ENCODE measurements around the gene SOWAHC. TPM values are rescaled to one million over a fixed set of nuclear protein-coding genes. Genes with fewer than 3 reads are reported as not detected.

SOWAHC gene
- total and polyA plus RNA-seq, 2 of the 13 experiments (the other 11 are each of a cell fraction or from before 2014, with no cell fraction given) = 21.2 to 22.5 TPM

- TF ChIP-seq TARDBP (CRISPR knock-in tag; IDR thresholded peaks at IDR 0.05) = peak; percentile 82
- no peak for TF ChIP-seq FOSL1 (CRISPR knock-in tag; IDR thresholded peaks at IDR 0.05; ENCODE audit: borderline replicate concordance)
- no peak for TF ChIP-seq MAFG (CRISPR knock-in tag; IDR thresholded peaks at IDR 0.05)
- TF ChIP-seq ISL2 (CRISPR knock-in tag; IDR thresholded peaks at IDR 0.05) = peak; percentile 49; the same call in 1 of the 2 replicates
- no peak for TF ChIP-seq ZNF720 (CRISPR knock-in tag; IDR thresholded peaks at IDR 0.05)
- TF ChIP-seq ELF1 (CRISPR knock-in tag; IDR thresholded peaks at IDR 0.05) = peak; percentile 78
- no peak for TF ChIP-seq SMAD9 (CRISPR knock-in tag; IDR thresholded peaks at IDR 0.05)
- TF ChIP-seq MATR3 (CRISPR knock-in tag; IDR thresholded peaks at IDR 0.05) = no peak
- TF ChIP-seq GABPB1 (CRISPR knock-in tag; IDR thresholded peaks at IDR 0.05) = peak; percentile 58; the same call in 1 of the 2 replicates
- TF ChIP-seq MIXL1 (CRISPR knock-in tag; IDR thresholded peaks at IDR 0.05) = peak; percentile 68
- TF ChIP-seq ZNF30 (CRISPR knock-in tag; IDR thresholded peaks at IDR 0.05) = no peak
- peak; percentile 59; the same call in 1 of the 2 replicates for TF ChIP-seq MAF1 (CRISPR knock-in tag; IDR thresholded peaks at IDR 0.05; ENCODE audit: borderline replicate concordance)
- peak; percentile 96 for TF ChIP-seq IKZF5 (CRISPR knock-in tag; IDR thresholded peaks at IDR 0.05)
- TF ChIP-seq CEBPG (CRISPR knock-in tag; IDR thresholded peaks at IDR 0.05) = peak; percentile 98
- TF ChIP-seq, protein P1, sequence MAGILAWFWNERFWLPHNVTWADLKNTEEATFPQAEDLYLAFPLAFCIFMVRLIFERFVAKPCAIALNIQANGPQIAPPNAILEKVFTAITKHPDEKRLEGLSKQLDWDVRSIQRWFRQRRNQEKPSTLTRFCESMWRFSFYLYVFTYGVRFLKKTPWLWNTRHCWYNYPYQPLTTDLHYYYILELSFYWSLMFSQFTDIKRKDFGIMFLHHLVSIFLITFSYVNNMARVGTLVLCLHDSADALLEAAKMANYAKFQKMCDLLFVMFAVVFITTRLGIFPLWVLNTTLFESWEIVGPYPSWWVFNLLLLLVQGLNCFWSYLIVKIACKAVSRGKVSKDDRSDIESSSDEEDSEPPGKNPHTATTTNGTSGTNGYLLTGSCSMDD (CRISPR knock-in tag; IDR thresholded peaks at IDR 0.05) = no peak
- TF ChIP-seq ZNF124 (CRISPR knock-in tag; IDR thresholded peaks at IDR 0.05) = peak; percentile 46
- no peak for TF ChIP-seq ZNF446 (CRISPR knock-in tag; IDR thresholded peaks at IDR 0.05)
- TF ChIP-seq NCOA2 (CRISPR knock-in tag; IDR thresholded peaks at IDR 0.05) = peak; percentile 85
- TF ChIP-seq PHB2 (IDR thresholded peaks at IDR 0.05; ENCODE audit: partially characterized antibody) = no peak
- TF ChIP-seq, protein P2, sequence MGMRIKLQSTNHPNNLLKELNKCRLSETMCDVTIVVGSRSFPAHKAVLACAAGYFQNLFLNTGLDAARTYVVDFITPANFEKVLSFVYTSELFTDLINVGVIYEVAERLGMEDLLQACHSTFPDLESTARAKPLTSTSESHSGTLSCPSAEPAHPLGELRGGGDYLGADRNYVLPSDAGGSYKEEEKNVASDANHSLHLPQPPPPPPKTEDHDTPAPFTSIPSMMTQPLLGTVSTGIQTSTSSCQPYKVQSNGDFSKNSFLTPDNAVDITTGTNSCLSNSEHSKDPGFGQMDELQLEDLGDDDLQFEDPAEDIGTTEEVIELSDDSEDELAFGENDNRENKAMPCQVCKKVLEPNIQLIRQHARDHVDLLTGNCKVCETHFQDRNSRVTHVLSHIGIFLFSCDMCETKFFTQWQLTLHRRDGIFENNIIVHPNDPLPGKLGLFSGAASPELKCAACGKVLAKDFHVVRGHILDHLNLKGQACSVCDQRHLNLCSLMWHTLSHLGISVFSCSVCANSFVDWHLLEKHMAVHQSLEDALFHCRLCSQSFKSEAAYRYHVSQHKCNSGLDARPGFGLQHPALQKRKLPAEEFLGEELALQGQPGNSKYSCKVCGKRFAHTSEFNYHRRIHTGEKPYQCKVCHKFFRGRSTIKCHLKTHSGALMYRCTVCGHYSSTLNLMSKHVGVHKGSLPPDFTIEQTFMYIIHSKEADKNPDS (CRISPR knock-in tag; IDR thresholded peaks at IDR 0.05) = no peak
- no peak for TF ChIP-seq CHCHD3 (CRISPR knock-in tag; IDR thresholded peaks at IDR 0.05)
- TF ChIP-seq HDAC2 (CRISPR knock-in tag; IDR thresholded peaks at IDR 0.05) = peak; percentile 95
- TF ChIP-seq, protein P3, sequence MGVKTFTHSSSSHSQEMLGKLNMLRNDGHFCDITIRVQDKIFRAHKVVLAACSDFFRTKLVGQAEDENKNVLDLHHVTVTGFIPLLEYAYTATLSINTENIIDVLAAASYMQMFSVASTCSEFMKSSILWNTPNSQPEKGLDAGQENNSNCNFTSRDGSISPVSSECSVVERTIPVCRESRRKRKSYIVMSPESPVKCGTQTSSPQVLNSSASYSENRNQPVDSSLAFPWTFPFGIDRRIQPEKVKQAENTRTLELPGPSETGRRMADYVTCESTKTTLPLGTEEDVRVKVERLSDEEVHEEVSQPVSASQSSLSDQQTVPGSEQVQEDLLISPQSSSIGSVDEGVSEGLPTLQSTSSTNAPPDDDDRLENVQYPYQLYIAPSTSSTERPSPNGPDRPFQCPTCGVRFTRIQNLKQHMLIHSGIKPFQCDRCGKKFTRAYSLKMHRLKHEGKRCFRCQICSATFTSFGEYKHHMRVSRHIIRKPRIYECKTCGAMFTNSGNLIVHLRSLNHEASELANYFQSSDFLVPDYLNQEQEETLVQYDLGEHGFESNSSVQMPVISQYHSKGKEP (CRISPR knock-in tag; IDR thresholded peaks at IDR 0.05) = 0 out of 2 replicates have a peak, but pooled peaks have one; percentile 63
- TF ChIP-seq ZNF761 (CRISPR knock-in tag; conservative IDR thresholded peaks at IDR 0.05) = no peak
- TF ChIP-seq IRX3 (CRISPR knock-in tag; IDR thresholded peaks at IDR 0.05; ENCODE audit: borderline replicate concordance, low read depth) = 0 out of 2 replicates have a peak, but pooled peaks have one; percentile 48
- TF ChIP-seq RBM22 (optimal IDR thresholded peaks at IDR 0.05; ENCODE audit: low read length) = no peak
- TF ChIP-seq KAT7 (CRISPR knock-in tag; IDR thresholded peaks at IDR 0.05; ENCODE audit: borderline replicate concordance) = no peak
- TF ChIP-seq RBFOX2 (IDR thresholded peaks at IDR 0.05; ENCODE audit: low read depth, low read length) = no peak
- TF ChIP-seq FOXM1 (CRISPR knock-in tag; IDR thresholded peaks at IDR 0.05) = no peak
Measured at GRCh38 chr2:109632158-109632789, 18.1 kb downstream of the SOWAHC start (continued).
